ENCODE data around the gene C19orf85. TPM values are rescaled to one million over a fixed set of nuclear protein-coding genes. Genes with fewer than 3 reads are reported as not detected.

C19orf85 gene
- total RNA-seq, 1 experiment from 2014 or later, result 0.23 TPM

DNA sequence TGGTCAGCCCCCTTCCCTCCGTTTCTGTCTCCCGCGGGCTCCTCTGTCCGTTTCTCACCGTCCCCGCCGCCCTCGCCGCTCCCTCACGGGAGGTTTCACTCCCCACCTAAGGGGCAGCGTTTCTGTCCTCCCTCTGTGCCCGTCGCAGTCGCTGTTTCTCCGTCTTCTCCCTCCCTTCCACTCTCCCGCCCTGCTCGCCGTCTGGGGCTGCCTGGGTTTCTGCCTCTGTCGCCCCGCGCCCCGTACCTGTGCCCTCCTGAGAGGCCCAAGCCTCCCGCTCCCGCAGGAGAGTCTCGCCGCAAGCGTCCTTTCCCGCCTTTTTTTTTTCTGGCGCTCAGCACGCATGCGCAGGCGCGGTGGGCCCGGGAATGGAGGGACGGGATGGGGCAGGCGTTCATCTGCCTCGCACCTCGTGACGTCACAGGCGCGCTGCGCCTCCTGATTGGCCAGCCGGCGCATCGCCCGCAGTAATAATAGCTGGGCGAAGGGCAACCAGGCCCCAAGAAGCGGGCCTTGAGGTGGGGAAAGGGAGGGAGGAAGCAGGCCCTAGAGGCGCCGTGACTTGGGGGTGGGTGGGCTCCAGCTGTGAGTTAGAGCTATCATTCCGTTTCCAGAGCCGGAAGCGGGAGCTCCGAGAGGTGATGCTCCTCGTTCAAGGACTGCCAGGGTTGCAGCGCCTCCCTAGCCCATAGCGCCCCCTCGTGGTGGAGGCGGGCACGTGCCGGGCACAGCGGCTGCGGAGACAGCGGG, 39.1 kb upstream of the C19orf85 start:
- Mint-ChIP-seq H3K4me1 (ENCODE audit: insufficient read depth, unreplicated experiment) (no peaks in the 10 kb centered on the region), H3K27ac (ENCODE audit: low read depth, unreplicated experiment) (no peak overlapping the region), H3K9me3 (ENCODE audit: unreplicated experiment) (peaks cover 6% of the 10 kb centered on the region), H3K27me3 (ENCODE audit: insufficient read depth, unreplicated experiment) (no peaks in the 10 kb centered on the region), H3K36me3 (ENCODE audit: insufficient read depth, unreplicated experiment) (peaks cover 6% of the 10 kb centered on the region), H3K4me3 (ENCODE audit: unreplicated experiment) (peak overlapping the region; percentile 69)
- intact Hi-C loops (cut with micrococcal nuclease), result loop anchor here (1.0 to 10.0 kb wide), 2 partner anchors 35 to 89 kb away; no protein-coding TSS in a partner anchor
- no TSS peak for BruUV-seq (replicated peaks)
- DNase-seq (ENCODE audit: unreplicated experiment), result peak; percentile 92
- TF ChIP-seq, protein P1, sequence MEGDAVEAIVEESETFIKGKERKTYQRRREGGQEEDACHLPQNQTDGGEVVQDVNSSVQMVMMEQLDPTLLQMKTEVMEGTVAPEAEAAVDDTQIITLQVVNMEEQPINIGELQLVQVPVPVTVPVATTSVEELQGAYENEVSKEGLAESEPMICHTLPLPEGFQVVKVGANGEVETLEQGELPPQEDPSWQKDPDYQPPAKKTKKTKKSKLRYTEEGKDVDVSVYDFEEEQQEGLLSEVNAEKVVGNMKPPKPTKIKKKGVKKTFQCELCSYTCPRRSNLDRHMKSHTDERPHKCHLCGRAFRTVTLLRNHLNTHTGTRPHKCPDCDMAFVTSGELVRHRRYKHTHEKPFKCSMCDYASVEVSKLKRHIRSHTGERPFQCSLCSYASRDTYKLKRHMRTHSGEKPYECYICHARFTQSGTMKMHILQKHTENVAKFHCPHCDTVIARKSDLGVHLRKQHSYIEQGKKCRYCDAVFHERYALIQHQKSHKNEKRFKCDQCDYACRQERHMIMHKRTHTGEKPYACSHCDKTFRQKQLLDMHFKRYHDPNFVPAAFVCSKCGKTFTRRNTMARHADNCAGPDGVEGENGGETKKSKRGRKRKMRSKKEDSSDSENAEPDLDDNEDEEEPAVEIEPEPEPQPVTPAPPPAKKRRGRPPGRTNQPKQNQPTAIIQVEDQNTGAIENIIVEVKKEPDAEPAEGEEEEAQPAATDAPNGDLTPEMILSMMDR (IDR thresholded peaks at IDR 0.05; ENCODE audit: unreplicated experiment), result peak; percentile 98
- CTCF ChIA-PET, result interaction anchor here (0.5 to 2.9 kb wide), 58 partner anchors 8 to 1314 kb away, joined by 3 to 64 read pairs (median 4); partner anchors contain the start of genes MBOAT7, NAT14, SSC5D and ZNF628
- POLR2A ChIA-PET, result interaction anchor here (0.6 to 1.7 kb wide), 14 partner anchors 11 to 371 kb away, joined by 3 to 11 read pairs (median 4); partner anchors contain the start of genes ISOC2, NAT14, TMEM238 and ZNF628

DNA sequence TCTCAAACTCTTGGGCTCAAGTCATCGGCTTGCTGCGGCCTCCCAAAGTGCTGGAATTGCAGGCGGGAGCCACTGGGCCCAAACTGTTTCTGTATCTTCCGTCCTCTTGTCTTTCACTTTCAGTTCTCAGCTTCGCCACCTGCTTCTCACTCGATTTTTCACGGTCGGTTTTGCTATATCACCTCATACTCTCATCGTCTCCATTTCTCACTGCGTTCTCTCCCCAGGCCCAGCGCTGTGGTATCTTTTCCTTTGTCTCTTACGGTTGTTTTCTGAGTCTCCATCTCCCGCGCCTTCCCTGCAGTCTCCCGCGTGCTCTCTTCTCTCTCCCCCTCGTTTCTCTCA, 38.6 kb upstream of the C19orf85 start:
- intact Hi-C loops (cut with micrococcal nuclease), result loop anchor here (10.0 kb wide), 1 partner anchor 88 kb away; no protein-coding TSS in a partner anchor
- H3K9me3 Mint-ChIP-seq (ENCODE audit: unreplicated experiment), result peaks cover 6% of the 10 kb centered on the region
- TF ChIP-seq, protein P1 (IDR thresholded peaks at IDR 0.05; ENCODE audit: unreplicated experiment), result no peak
- no peaks in the 10 kb centered on the region for H3K27me3 Mint-ChIP-seq (ENCODE audit: insufficient read depth, unreplicated experiment)
- no peak for DNase-seq (ENCODE audit: unreplicated experiment)
- POLR2A ChIA-PET, result interaction anchor here (0.9 to 1.5 kb wide), 3 partner anchors 41 to 362 kb away, joined by 4 read pairs; partner anchors contain the start of gene ISOC2
- H3K4me3 Mint-ChIP-seq (ENCODE audit: unreplicated experiment), result no peak overlapping the region
- BruUV-seq (replicated peaks), result no TSS peak
- H3K36me3 Mint-ChIP-seq (ENCODE audit: insufficient read depth, unreplicated experiment), result peaks cover 6% of the 10 kb centered on the region
- no peaks in the 10 kb centered on the region for H3K4me1 Mint-ChIP-seq (ENCODE audit: insufficient read depth, unreplicated experiment)
- CTCF ChIA-PET, result interaction anchor here (0.6 to 2.9 kb wide), 15 partner anchors 9 to 1497 kb away, joined by 3 to 64 read pairs (median 6); partner anchors contain the start of genes ZNF784 and ZNF865
- H3K27ac Mint-ChIP-seq (ENCODE audit: low read depth, unreplicated experiment), result no peak overlapping the region

DNA sequence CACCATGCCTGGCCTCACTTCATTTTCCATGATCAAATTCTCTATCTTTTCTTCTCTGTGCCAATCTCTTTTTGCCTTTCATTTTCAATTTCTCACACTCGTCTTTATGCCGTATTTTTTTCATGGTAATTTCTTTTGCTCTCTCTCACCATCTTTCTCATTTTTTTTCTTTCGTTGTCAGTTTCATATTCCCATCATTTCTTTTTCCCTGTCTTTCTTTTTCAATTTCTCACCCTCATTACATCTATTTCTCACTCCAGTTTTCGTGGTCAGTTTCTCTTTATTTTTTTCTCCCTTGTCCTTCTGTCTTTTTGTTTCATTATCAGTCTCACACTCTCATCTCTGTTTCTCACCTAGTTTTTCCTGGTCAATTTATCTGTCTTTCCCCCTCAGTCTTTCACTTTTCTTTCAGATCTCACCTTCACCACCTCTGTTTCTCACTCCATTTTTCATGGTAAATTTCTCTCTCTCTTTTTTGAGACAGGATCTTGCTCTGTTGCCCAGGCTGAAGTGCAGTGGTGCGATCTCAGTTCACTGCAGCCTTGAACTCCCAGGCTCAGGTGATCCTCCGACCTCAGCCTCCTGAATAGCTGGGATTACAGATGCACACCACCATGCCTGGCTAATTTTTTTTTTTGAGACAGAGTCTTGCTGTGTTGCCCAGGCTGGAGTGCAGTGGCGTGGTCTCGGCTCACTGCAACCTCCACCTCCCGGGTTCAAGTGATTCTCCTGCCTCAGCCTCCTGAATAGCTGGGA, 37.8 kb upstream of the C19orf85 start:
- no TSS peak for BruUV-seq (replicated peaks)

More for the DNA sequence above, 37.8 kb upstream of the C19orf85 start:
- H3K4me1 Mint-ChIP-seq (ENCODE audit: insufficient read depth, unreplicated experiment), result no peaks in the 10 kb centered on the region
- DNase-seq (ENCODE audit: unreplicated experiment), result no peak
- H3K27me3 Mint-ChIP-seq (ENCODE audit: insufficient read depth, unreplicated experiment), result no peaks in the 10 kb centered on the region
- TF ChIP-seq, protein P1 (IDR thresholded peaks at IDR 0.05; ENCODE audit: unreplicated experiment), result no peak
- intact Hi-C loops (cut with micrococcal nuclease), result loop anchor here (10.0 kb wide), 1 partner anchor 88 kb away; no protein-coding TSS in a partner anchor
- peaks cover 6% of the 10 kb centered on the region for H3K9me3 Mint-ChIP-seq (ENCODE audit: unreplicated experiment)
- no peak overlapping the region for H3K27ac Mint-ChIP-seq (ENCODE audit: low read depth, unreplicated experiment)
- CTCF ChIA-PET, result interaction anchor here (0.6 to 2.4 kb wide), 2 partner anchors 35 to 1498 kb away, joined by 3 to 26 read pairs; no protein-coding TSS in a partner anchor
- POLR2A ChIA-PET, result no interaction called here
- H3K4me3 Mint-ChIP-seq (ENCODE audit: unreplicated experiment), result no peak overlapping the region
- H3K36me3 Mint-ChIP-seq (ENCODE audit: insufficient read depth, unreplicated experiment), result peaks cover 6% of the 10 kb centered on the region

Data from MCF 10A (cell line).